H1 (cell line): ENCODE data around the gene DCDC2. TPM values are rescaled to one million over a fixed set of nuclear protein-coding genes. Genes with fewer than 3 reads are reported as not detected.

ENCODE experiments used
- CTCF ChIA-PET: fragments of 300-600 bp; sonication (Branson Sonifier 250); formaldehyde crosslinking; loops from one replicate; lab custom pipeline; 2021; ENCODE audit not compliant: partially characterized antibody; lab: Charles Lee
- POLR2A ChIA-PET: fragments of 300-600 bp; sonication (Branson Sonifier 250); formaldehyde crosslinking; loops from one replicate; lab custom pipeline; 2021; ENCODE audit warnings: inconsistent platforms; ENCODE audit not compliant: partially characterized antibody; lab: Charles Lee
- DNase-seq, 2 experiments: peaks; one replicate each; pipeline versions ENCODE4 v3.0.0 to v3.0.0-alpha.2; 2010 to 2022; ENCODE audit warnings: low spot score in 2 of 2, low read depth in 1 of 2, mixed read lengths in 1 of 2
- FAIRE-seq: peaks from 2 replicates; lab custom pipeline; 2011; peaks lifted over from hg19 to GRCh38; lab: Jason Lieb, UNC
- H2AFZ ChIP-seq: 2 replicates; pipeline ENCODE4 v1.8.1; 2012; ENCODE audit warnings: low read length, inconsistent platforms
- H2AK5ac ChIP-seq: 2 replicates; pipeline ENCODE4 v1.6.1; 2013; ENCODE audit warnings: low read depth, low read length
- H2BK120ac ChIP-seq: replicated peaks from 2 replicates; pipeline ENCODE3; 2013; ENCODE audit warnings: low read depth, low read length, inconsistent platforms
- H2BK12ac ChIP-seq: 2 replicates; pipeline ENCODE4 v1.6.1; 2013; ENCODE audit warnings: low read depth, low read length
- H2BK15ac ChIP-seq: 2 replicates; pipeline ENCODE4 v1.6.1; 2013; ENCODE audit warnings: low read length
- H2BK20ac ChIP-seq: 2 replicates; pipeline ENCODE4 v1.6.1; 2013; ENCODE audit warnings: low read length
- H2BK5ac ChIP-seq: 2 replicates; pipeline ENCODE4 v1.6.1; 2013; ENCODE audit warnings: low read depth, low read length
- H3K14ac ChIP-seq: 2 replicates; pipeline ENCODE4 v1.6.1; 2013; ENCODE audit warnings: inconsistent platforms; ENCODE audit not compliant: insufficient read length
- H3K18ac ChIP-seq: 2 replicates; pipeline ENCODE4 v1.6.1; 2013; ENCODE audit warnings: low read length; ENCODE audit errors: extremely low read depth
- H3K23ac ChIP-seq: 2 replicates; pipeline ENCODE4 v1.6.1; 2013; ENCODE audit warnings: inconsistent platforms; ENCODE audit not compliant: insufficient read length
- H3K23me2 ChIP-seq: 2 replicates; pipeline ENCODE4 v1.6.1; 2013; ENCODE audit warnings: low read depth, low read length
- H3K27ac ChIP-seq: 2 replicates; pipeline ENCODE4 v1.6.1; 2011; ENCODE audit warnings: low read depth, low read length, inconsistent platforms
- H3K27me3 ChIP-seq, 4 experiments: replicated peaks in 1 of 4; 1 replicate in 1 of 4; 2 replicates in 3 of 4; pipeline versions ENCODE4 v1.6.1 to v1.8.1; 2011 to 2013; ENCODE audit warnings: low read length in 3 of 4, mild to moderate bottlenecking in 3 of 4, inconsistent platforms in 2 of 4, mixed read lengths in 2 of 4, moderate library complexity in 1 of 4; ENCODE audit not compliant: control insufficient read depth in 3 of 4, insufficient read depth in 3 of 4; ENCODE audit errors: extremely low read depth in 1 of 4
- H3K36me3 ChIP-seq, 4 experiments: 2 replicates each; pipeline versions ENCODE4 v1.6.1 to v1.8.1; 2011 to 2013; ENCODE audit warnings: mild to moderate bottlenecking in 4 of 4, low read length in 3 of 4, moderate library complexity in 2 of 4, control low read depth in 1 of 4, inconsistent platforms in 1 of 4; ENCODE audit not compliant: insufficient read depth in 4 of 4, control insufficient read depth in 2 of 4
- H3K4ac ChIP-seq: replicated peaks from 2 replicates; pipeline ENCODE3; 2013; ENCODE audit warnings: low read length, low read depth, mixed read lengths, inconsistent platforms; ENCODE audit not compliant: insufficient read length
- H3K4me1 ChIP-seq, 4 experiments: replicated peaks in 1 of 4; 1 replicate in 1 of 4; 2 replicates in 3 of 4; pipeline versions ENCODE4 v1.6.1 to v1.8.1; 2011 to 2013; ENCODE audit warnings: low read length in 3 of 4, inconsistent platforms in 2 of 4, mixed read lengths in 1 of 4; ENCODE audit not compliant: insufficient read depth in 4 of 4, control insufficient read depth in 3 of 4
- H3K4me2 ChIP-seq, 2 experiments: 2 replicates each; pipeline versions ENCODE4 v1.6.1 to v1.8.1; 2011 to 2013; ENCODE audit warnings: low read depth in 2 of 2, low read length in 2 of 2, control low read depth in 1 of 2, inconsistent platforms in 1 of 2, mild to moderate bottlenecking in 1 of 2; ENCODE audit not compliant: insufficient read depth in 1 of 2
- H3K4me3 ChIP-seq, 4 experiments: fragments of 200-600, 300-600 bp in 1 of 4; sonication (generic), shearing (Covaris generic), sonication (Bioruptor Twin) in 1 of 4; 2 replicates each; pipeline versions ENCODE4 v1.5.1 to v1.8.1; 2011 to 2016; ENCODE audit warnings: low read length in 4 of 4, low read depth in 3 of 4, control low read depth in 2 of 4, inconsistent platforms in 2 of 4, mild to moderate bottlenecking in 2 of 4, mixed read lengths in 1 of 4, moderate library complexity in 1 of 4; ENCODE audit not compliant: insufficient read depth in 2 of 4; ENCODE audit errors: extremely low read depth in 1 of 4
- H3K56ac ChIP-seq: replicated peaks from 2 replicates; pipeline ENCODE3; 2013; ENCODE audit warnings: low read depth, mild to moderate bottlenecking, mixed read lengths, low read length, inconsistent platforms; ENCODE audit not compliant: insufficient read length
- H3K79me1 ChIP-seq: 2 replicates; pipeline ENCODE4 v1.6.1; 2013; ENCODE audit warnings: low read depth, low read length, control low read depth
- H3K79me2 ChIP-seq, 2 experiments: 2 replicates each; pipeline versions ENCODE4 v1.6.1 to v1.8.1; 2012 to 2013; ENCODE audit warnings: low read length in 2 of 2, mild to moderate bottlenecking in 2 of 2, inconsistent platforms in 1 of 2; ENCODE audit not compliant: insufficient read depth in 2 of 2, control insufficient read depth in 1 of 2
- H3K9ac ChIP-seq, 4 experiments: replicated peaks in 1 of 4; 1 replicate in 1 of 4; 2 replicates in 3 of 4; pipeline versions ENCODE4 v1.6.1 to v1.8.1; 2011 to 2013; ENCODE audit warnings: low read depth in 3 of 4, low read length in 3 of 4, control low read depth in 2 of 4, mild to moderate bottlenecking in 2 of 4, moderate library complexity in 2 of 4, inconsistent platforms in 1 of 4; ENCODE audit errors: extremely low read depth in 1 of 4
- H3K9me3 ChIP-seq, 2 experiments: 2 replicates each; pipeline versions ENCODE4 v1.6.1 to v1.8.1; 2012 to 2013; ENCODE audit warnings: mild to moderate bottlenecking in 2 of 2, moderate library complexity in 2 of 2, control low read depth in 1 of 2, inconsistent platforms in 1 of 2, low read depth in 1 of 2, low read length in 1 of 2, mixed read lengths in 1 of 2; ENCODE audit not compliant: insufficient read depth in 2 of 2
- H4K20me1 ChIP-seq, 2 experiments: replicated peaks in 1 of 2; 2 replicates each; pipeline versions ENCODE3 to v1.8.1; 2011 to 2013; ENCODE audit warnings: inconsistent platforms in 2 of 2, low read length in 2 of 2, mild to moderate bottlenecking in 1 of 2; ENCODE audit not compliant: insufficient read depth in 2 of 2, control insufficient read depth in 1 of 2
- H4K5ac ChIP-seq: 2 replicates; pipeline ENCODE4 v1.6.1; 2013; ENCODE audit warnings: low read length, low read depth, mixed read lengths, inconsistent platforms; ENCODE audit not compliant: insufficient read length
- H4K8ac ChIP-seq: 2 replicates; pipeline ENCODE4 v1.8.0; 2013; ENCODE audit warnings: mild to moderate bottlenecking, moderate library complexity, low read length, inconsistent platforms; ENCODE audit not compliant: insufficient read depth; ENCODE audit errors: extremely low read depth
- H4K91ac ChIP-seq: replicated peaks from 2 replicates; pipeline ENCODE3; 2013; ENCODE audit warnings: low read length, mixed read lengths, inconsistent platforms; ENCODE audit not compliant: insufficient read length
- CHD2 ChIP-seq: IDR thresholded peaks from 2 replicates; pipeline ENCODE4 v1.6.1; 2012; ENCODE audit warnings: low read length, improper control_type of control experiment
- EP300 ChIP-seq, 2 experiments: IDR thresholded peaks; 1 replicate in 1 of 2; 2 replicates in 1 of 2; pipeline ENCODE4 v1.6.1; 2011 to 2012; ENCODE audit warnings: low read depth in 2 of 2, low read length in 2 of 2, mild to moderate bottlenecking in 2 of 2, borderline replicate concordance in 1 of 2, inconsistent platforms in 1 of 2, moderate library complexity in 1 of 2
- GTF2F1 ChIP-seq: IDR thresholded peaks from 2 replicates; pipeline ENCODE4 v1.6.1; 2012; ENCODE audit warnings: low read depth, low read length, improper control_type of control experiment, borderline replicate concordance
- KDM5A ChIP-seq: fragments of 200-600 bp; IDR thresholded peaks from 2 replicates; pipeline ENCODE4 v1.7.1; 2012; ENCODE audit warnings: mild to moderate bottlenecking, low read length, inconsistent platforms, mixed read lengths
- NRF1 ChIP-seq: IDR thresholded peaks from 2 replicates; pipeline ENCODE4 v1.6.1; 2011; ENCODE audit warnings: mild to moderate bottlenecking, low read depth, low read length, improper control_type of control experiment
- POU5F1 ChIP-seq: IDR thresholded peaks from 2 replicates; pipeline ENCODE4 v1.6.1; 2011; ENCODE audit warnings: low read depth, mild to moderate bottlenecking, low read length, moderate library complexity
- RAD21 ChIP-seq, 2 experiments: IDR thresholded peaks in 1 of 2; conservative IDR thresholded peaks in 1 of 2; 2 replicates each; pipeline ENCODE4 v1.6.1; 2011; ENCODE audit warnings: low read depth in 2 of 2, low read length in 2 of 2, improper control_type of control experiment in 1 of 2, inconsistent platforms in 1 of 2, mild to moderate bottlenecking in 1 of 2, moderate library complexity in 1 of 2
- RNF2 ChIP-seq: fragments of 200-900, 300-1000 bp; sonication (generic); IDR thresholded peaks from 2 replicates; pipeline ENCODE4 v1.7.1; 2016; ENCODE audit warnings: borderline replicate concordance, low read depth, mild to moderate bottlenecking, antibody characterized with exemption, low read length; ENCODE audit not compliant: poor library complexity, severe bottlenecking; ENCODE audit errors: missing control alignments
- SP4 ChIP-seq: IDR thresholded peaks from 2 replicates; pipeline ENCODE4 v1.6.1; 2012; ENCODE audit warnings: low read length, inconsistent platforms
- TAF1 ChIP-seq: IDR thresholded peaks from 2 replicates; pipeline ENCODE4 v1.6.1; 2011; ENCODE audit warnings: mild to moderate bottlenecking, low read depth, low read length
- WGBS, 2 experiments: shearing (Covaris generic) in 1 of 2; methylation state at CpG; one replicate each; pipeline versions ENCODE4 v1.1.6 to v1.1.7; 2013 to 2015; ENCODE audit warnings: low lambda C conversion rate in 2 of 2, mixed read lengths in 2 of 2, inconsistent platforms in 1 of 2, low coverage in 1 of 2, missing lambda C conversion rate in 1 of 2; ENCODE audit not compliant: insufficient replicate concordance in 2 of 2, insufficient coverage in 1 of 2, insufficient read length in 1 of 2; ENCODE audit errors: extremely low coverage in 1 of 2, missing lambda C conversion rate in 1 of 2; 5-methylcytosine and 5-hydroxymethylcytosine counted together
- polyA plus RNA-seq, 7 experiments: library from polyadenylated mRNA; depleted of rRNA in 3 of 7; stranded (reverse) in 5 of 7; unstranded in 2 of 7; fragments of >200 nt in 5 of 7; fragments of 200-250 nt in 2 of 7; gene quantifications; 1 replicate in 5 of 7; 2 replicates in 1 of 7; 4 replicates in 1 of 7; pipeline versions ENCODE4 v1.2.1 to v1.2.3, GENCODE V29; 2011 to 2013; ENCODE audit warnings: missing spikeins in 2 of 7, mixed read lengths in 2 of 7
- total RNA-seq: library from RNA; stranded (reverse); fragmentation: NEBNext Ultra II Directional; extraction: Animal tissue kit (Norgen Biotek cat#: 25700); gene quantifications from 2 replicates; pipeline ENCODE4 v1.2.1, GENCODE V29; 2021
- TF ChIP-seq, protein P1 (sequence below): IDR thresholded peaks from 2 replicates; pipeline ENCODE4 v1.6.1; 2011; ENCODE audit warnings: low read length, improper control_type of control experiment

DCDC2 gene
- total and polyA plus RNA-seq, 2 of the 8 experiments (the other 6 are each of a cell fraction or from before 2014, with no cell fraction given), result 0.03 to 0.15 TPM

DNA sequence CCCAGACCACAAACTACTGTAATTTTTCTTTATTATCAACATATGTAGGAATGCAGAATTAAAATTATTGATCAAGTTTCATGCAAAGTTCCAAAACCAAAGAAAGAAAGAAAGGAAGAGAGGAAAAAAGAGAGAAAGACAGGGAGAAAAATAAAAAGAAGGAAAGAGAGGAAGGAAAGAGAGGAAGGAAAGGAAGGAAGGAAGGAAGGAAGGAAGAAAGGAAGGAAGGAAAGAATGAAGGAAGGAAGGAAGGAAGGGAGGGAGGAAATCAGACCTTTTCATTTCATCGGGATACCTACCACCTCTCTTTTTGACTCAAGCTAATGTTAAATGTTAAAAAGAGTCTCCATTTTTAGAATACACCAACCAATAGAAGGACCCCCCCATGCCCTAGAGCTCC, 31.9 kb downstream of the DCDC2 start:
- no peaks in the 10 kb centered on the region for H3K23me2 ChIP-seq
- no peak overlapping the region for H2AK5ac ChIP-seq
- H3K79me1 ChIP-seq, result no peaks in the 10 kb centered on the region
- H3K9me3 ChIP-seq, result no peaks in the 10 kb centered on the region
- H3K14ac ChIP-seq, result no peak overlapping the region
- H4K20me1 ChIP-seq, result no peaks in the 10 kb centered on the region
- WGBS, 2 experiments, result 100% methylated on average over 1 of the region's 1 CpG; no CpG with 5 or more reads in 1 of the 2 experiments
- no peak overlapping the region for H2BK5ac ChIP-seq
- no peak overlapping the region for H4K91ac ChIP-seq
- no peak overlapping the region for H2BK15ac ChIP-seq
- H3K4me1 ChIP-seq, result peaks cover 0 to 6% (median 2%) of the 10 kb centered on the region in 4 experiments; a peak in 2 of 7 replicates
- H3K4me3 ChIP-seq, result no peak overlapping the region
- no peak overlapping the region for H4K8ac ChIP-seq
- TF ChIP-seq TAF1, result no peak
- no peak for TF ChIP-seq RNF2
- TF ChIP-seq EP300 (IDR thresholded peaks at IDR 0.05; ENCODE audit: borderline replicate concordance in 1 of 2, low read depth in 2 of 2, low read length in 2 of 2), result no peak
- TF ChIP-seq KDM5A, result no peak
- TF ChIP-seq NRF1, result no peak
- TF ChIP-seq POU5F1, result no peak
- no peak for TF ChIP-seq CHD2
- TF ChIP-seq RAD21 (IDR thresholded peaks at IDR 0.05 in 1 of 2, conservative IDR thresholded peaks at IDR 0.05 in 1 of 2; ENCODE audit: low read depth in 2 of 2, low read length in 2 of 2), result no peak
- TF ChIP-seq SP4, result no peak
- TF ChIP-seq, protein P1, sequence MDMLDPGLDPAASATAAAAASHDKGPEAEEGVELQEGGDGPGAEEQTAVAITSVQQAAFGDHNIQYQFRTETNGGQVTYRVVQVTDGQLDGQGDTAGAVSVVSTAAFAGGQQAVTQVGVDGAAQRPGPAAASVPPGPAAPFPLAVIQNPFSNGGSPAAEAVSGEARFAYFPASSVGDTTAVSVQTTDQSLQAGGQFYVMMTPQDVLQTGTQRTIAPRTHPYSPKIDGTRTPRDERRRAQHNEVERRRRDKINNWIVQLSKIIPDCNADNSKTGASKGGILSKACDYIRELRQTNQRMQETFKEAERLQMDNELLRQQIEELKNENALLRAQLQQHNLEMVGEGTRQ, result no peak
- no peak for TF ChIP-seq GTF2F1
- TF ChIP-seq, all 59 proteins: peak for 0
- ChIA-PET CTCF (no interaction called here), POLR2A (no interaction called here)
- Histone ChIP-seq H3K18ac (no peak overlapping the region), H3K27me3 (peaks cover 0 to 3% (median 0%) of the 10 kb centered on the region in 4 experiments; a peak in 1 of 7 replicates), H2BK12ac (no peak overlapping the region), H3K36me3 (no peaks in the 10 kb centered on the region), H3K4ac (no peak overlapping the region), H2BK120ac (no peak overlapping the region), H3K23ac (no peak overlapping the region), H2AFZ (no peak overlapping the region), H2BK20ac (no peak overlapping the region), H3K9ac (no peak overlapping the region), H3K79me2 (no peaks in the 10 kb centered on the region), H3K27ac (no peak overlapping the region), H3K4me2 (no peak overlapping the region), H4K5ac (no peak overlapping the region), H3K56ac (no peak overlapping the region)
- no peak for FAIRE-seq
- DNase-seq, result no peak
